ENCODE results near the gene F7.
"Not testable (repeated sequence)": the region's sequence is repeated elsewhere in the genome, so short reads cannot be mapped to it uniquely, and the experiment has no call there.

Gene F7

DNA sequence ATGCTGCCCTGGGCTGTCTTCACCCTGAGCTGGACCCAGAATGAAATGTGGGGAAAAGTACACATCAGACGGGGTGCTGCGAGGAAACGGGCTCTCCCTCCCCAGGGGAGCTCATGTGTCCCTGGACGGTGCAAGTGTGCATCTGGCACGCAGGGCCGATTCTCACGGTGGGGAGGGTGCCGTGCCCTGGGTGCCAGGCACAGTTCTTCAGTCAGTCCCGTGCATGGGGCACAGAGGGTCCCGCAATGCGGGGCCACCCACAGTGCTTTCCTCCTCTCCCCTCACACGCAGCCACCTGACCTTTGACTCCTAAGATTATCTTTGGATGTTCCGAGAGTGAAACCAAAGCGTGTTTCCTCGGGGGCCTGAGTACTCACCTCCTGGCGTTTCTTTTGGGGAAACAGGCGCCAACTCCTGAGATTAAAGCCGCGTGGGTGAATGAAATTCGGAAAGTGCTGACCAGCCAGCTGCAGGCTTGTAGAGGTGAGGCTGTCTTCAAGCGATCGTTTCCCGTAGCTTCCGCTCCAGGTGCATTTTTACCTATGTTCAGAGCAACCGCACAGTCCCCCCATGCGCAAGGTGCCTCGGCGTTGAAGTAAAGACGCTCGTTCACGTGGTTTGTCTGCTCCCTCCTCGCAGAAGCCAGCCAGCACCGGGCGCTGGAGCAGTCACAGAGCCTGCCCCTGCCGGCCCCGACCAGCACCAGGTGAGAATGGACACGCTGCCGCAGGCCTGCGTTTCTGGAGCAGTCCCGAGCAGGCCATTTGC, 17.5 kb upstream of the F7 start:
- no peak for DNase-seq

DNA sequence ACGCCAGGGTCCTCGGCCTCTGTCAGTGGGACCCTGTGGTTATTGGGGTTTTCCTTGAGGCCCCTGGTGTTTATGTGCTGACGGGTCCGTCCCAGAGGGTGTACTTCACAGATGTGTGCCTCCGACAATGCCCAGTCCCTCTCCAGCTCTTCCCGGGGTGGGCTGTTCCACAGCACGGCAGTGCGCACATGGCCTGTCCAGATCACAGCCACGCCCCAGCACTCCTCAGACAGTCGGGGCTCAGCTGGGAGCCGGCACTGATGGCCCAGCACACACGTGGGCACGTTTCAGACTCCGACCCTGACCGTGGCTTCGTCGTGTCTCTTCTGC, 16.9 kb upstream of the F7 start:
- no peak for DNase-seq

- no peak for DNase-seq
Measured at GRCh38 chr13:113089693-113090414, 15.7 kb upstream of the F7 start.

DNA sequence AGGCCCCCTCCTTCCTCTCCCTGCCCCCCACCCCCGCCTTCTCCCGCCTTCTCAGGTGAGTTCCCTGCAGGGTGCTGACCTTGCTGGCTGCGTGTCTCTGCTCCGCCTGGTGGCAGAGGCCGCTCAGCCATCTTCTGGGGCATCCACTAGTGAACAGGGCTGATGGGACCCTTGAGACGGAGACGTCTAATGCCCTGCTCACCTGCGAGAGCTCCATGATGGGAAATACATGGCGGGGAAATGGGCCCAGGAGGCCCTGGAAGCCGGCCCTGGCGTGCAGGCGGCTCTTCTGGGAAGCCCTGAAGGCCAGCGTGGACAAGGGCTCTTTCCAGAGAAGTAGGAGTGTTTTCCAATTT, 15.2 kb upstream of the F7 start:
- no peak for DNase-seq

DNA sequence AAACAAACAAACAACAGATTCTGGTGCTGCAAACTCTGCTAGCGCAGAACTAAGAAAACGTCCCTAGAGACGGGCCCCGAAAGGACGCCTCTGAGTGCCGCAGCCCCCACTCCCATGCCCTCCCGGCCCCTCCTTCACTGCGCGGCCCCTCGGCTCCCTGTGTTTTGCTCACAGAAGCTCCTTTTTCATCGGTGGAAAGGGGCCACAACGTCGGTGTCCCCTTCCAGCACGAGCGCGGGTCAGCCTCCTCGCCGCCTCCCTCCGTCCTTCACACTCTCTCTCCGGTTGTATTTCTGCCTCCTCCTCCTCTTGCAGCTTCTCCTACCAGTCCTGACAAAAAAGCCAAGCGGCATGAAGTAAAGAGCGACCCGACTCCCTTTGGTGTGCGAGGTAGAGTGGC, 14.8 kb upstream of the F7 start:
- no peak for DNase-seq

DNA sequence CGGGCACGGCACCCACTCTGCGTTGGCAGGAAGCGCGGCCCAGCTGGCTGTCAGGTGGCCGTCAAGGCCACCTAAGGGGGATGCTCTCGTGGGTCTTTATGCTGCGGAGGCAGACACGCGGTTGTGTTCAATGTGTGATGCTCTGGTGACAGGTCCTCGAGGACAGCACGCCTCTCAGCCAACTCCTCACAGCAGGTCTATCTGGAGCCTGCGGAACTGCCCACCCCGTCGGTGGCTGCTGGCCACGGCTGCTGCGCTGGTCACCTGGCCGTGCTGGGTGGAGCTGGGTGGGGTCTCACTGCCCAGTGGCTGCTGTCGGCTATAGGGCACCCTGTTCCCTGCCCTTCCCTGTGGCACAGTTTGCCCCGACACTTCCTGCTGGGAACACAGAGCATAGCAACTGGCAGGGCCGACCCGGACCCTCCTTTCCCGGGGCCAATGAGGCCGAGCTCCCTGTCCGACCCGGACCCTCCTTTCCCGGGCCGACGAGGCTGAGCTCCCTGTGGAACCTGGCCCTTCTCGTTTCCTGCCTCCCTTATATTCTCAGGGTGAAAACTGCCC, 14.3 kb upstream of the F7 start:
- no peak for DNase-seq

DNA sequence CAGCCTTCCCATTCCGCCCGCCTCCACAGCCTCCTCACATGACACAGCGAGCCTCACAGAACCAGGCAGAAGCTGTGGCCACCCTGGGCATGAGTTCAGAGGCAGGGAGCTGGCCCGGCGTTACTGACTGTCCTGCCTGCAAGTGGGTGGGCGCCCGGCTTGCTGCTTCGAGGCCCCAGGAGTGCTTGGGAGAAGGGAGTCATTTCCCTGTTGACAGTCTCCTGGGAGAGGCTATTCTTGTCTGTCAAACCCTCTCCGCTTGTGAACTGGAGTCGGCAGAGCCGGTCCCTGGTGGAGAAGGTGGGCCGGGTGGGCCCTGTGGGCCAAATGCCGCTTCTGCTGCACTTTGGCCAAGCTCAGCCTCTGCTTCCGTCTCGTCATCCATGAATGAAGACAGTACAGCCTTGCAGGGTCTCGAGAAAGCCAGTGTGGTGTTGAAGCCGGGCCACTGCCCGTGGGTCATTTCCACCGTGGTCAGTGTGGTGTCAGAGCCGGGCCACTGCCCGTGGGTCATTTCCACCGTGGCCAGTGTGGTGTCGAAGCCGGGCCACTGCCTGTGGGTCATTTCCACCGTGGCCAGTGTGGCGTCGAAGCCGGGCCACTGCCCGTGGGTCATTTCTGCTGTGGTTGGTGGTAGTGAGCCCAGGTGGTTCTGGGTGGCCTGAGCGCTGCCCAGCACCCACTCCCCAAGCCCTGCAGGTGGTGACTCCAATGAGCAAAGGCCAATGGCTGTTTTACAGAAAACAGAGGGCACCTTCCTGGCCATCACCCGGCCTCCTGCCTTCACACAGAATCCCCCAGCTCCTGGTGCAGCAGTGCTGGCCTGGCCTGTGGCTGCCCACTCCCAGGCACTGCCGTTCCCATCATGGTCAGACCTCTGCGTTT, 13.5 kb upstream of the F7 start:
- DNase-seq: no peak

- DNase-seq: no peak
Measured at GRCh38 chr13:113092776-113093579, 12.6 kb upstream of the F7 start.

DNA sequence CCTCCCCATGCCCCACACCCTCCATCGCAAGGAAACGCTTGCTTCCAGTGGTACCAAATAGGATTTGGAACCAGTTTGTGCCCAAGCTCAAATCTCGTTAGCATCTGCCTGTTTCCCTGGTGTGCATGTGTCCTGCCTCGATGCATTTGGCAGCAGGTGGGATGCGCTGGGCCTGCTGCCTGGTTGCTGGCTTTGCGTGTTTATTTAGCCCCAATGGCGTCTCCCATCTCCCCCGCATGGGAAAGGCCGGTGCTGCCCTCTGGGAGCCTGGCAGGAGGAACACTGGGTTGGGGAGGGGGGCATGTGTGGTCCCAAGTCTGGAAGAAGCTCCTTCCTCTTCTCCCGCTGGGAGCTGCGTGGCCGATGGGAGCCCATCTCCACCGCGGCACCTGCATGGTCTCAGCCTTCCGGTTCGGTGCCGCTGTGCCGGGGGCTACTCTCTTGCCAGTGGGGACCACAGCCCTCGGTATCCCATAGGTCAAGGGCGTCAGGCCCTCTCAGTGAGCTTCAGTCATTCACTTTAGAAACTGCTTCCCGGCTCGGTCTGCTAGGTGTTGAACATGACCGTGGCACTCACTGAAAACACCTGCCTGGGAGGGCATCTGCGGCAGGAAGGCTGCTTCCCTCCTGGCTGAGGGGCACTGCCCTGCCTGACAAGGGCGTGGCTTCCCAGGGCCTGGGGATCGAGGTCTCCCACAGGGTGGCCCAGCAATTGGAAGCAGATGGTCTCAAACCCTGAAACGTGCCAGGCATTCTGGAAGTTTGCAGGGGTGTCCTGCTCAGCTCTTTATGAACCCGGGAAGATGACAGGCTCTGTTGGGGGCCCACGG, 11.8 kb upstream of the F7 start:
- DNase-seq: no peak

DNA sequence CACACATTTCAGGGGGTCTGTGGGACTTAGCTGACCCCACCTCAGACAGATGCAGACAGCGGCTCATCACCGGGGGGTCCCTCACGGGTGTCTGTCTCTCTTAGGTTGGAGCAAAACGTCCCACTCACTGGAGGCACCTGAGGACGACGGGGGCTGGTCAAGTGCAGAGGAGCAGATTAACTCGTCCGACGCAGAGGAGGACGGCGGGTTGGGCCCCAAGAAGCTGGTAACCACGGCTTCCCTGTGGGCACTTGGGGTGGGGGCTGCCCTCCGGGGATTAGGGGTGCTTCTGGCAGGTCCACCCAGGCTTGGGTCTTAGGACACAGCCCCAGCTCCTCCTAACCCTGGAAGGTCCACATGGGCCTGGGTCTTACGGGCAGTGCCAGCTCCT, 11.2 kb upstream of the F7 start:
- no peak for DNase-seq

- no peak for DNase-seq
Measured at GRCh38 chr13:113095146-113096051, 10.2 kb upstream of the F7 start.

DNA sequence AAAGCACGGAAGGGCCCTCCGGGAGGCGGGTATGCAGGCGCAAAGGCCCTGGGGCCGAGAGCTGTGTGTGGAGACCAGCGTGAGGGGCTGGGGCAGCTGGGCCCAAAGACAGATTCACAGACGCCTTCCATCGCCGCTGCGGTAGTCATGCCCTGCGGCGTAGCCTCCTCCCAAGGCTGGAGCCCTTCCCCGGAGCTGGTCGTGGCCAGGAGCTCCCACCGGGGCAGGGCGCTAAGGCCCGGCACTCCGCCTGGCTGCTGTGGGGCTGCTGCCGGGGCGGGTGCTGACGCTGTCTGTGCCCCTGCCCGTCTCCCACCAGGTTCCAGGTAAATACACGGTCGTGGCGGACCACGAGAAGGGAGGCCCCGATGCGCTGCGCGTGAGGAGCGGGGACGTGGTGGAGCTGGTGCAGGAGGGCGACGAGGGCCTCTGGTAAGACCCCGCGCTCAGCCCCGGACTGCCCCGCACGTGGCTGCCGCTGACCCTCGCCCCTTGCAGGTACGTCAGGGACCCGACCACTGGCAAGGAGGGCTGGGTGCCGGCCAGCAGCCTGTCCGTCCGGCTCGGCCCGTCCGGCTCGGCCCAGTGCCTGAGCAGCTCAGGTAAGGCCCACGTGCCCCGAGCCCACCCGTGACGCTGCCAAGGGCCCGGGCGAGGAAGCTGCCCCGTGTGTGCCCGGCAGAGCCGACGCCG, 9.4 kb upstream of the F7 start:
- no peak for DNase-seq

DNA sequence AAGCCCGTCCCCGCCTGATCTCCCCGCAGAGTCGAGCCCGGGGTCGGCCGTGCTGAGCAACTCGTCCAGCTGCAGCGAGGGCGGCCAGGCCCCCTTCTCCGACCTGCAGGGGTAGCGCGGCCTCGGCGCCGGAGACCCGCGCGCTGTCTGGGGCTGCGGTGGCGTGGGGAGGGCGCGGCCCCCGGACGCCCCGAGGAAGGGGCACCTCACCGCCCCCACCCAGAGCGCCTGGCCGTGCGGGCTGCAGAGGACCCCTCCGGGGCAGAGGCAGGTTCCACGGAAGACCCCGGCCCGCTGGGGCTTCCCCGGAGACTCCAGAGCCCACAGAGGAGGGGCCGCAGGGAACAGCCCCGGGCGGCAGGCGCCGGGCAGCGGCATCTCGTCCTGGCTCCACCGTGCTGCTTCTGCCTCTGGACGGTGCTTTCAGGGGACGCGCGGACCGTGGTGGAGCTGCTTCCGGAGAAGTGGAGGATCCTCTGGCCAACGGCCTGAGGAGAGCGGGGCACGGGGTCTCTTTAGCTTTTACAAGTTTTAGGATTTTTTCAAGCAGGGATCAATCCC, 8.8 kb upstream of the F7 start:
- no peak for DNase-seq

DNA sequence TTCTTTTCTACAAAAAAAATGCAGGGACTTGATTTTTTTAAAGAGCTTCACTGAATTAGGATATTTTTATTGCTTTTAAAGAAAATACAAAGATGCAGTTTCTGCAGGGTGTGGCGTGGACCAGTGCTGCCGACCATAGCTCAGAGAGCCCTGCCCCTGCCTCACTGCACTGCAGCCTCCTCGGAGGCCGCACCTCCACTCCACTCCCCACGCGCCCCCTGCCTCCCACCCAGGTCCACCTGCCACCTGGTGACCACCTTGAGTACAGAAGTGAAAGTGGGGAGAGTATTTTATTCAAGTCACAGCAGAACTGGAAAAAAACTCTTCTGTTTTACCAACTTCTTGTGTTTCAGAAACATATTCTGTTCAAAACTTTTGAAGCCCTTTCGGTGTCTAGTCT, 7.9 kb upstream of the F7 start:
- DNase-seq: no peak

DNA sequence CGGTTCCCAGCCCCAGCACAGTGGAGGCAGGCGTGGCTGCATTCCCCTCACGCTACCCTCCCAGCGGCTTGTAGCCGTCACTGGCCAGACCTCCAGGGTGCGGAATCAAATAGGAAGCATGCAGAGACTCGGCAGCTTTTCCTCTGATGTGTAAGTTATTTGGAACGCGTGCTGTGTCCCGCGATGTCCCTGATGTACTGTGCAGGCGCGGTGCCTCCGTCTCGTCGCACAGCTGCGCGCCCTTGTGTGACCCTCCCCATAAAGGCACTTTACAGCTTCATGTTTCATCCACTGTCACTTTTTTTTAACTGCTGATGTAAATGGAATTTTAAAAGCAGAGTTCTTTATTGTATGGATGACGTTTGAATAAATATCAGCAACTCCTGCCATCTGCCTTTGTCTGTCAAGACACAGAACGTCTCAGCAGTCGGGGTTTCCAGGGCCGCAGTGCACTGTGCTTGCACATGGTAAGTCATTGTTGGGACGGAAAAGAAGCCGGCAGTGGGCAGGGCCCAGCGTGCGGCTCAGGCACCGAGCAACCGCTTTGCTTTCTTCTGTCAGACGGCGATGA, 7.3 kb upstream of the F7 start:
- no peak for DNase-seq

DNA sequence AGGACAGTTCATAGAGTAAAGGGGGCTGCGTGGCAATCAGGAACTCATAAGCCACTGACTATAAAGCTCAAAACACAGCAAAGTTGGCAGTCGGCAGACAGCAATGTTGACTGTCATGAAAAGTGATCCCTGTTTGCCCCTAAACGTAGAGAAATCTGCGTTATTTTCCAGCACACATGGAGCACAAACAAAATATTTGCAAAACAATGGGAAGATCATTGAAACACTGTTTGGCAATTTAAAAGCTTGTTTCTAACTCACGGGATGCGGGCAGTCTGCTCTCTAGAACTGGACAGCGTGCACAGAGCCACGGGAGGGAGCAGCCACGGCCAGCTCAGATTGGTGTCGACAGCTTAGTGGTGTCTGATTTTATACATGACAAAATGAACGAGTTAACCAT, 6.4 kb upstream of the F7 start:
- DNase-seq: no peak

DNA sequence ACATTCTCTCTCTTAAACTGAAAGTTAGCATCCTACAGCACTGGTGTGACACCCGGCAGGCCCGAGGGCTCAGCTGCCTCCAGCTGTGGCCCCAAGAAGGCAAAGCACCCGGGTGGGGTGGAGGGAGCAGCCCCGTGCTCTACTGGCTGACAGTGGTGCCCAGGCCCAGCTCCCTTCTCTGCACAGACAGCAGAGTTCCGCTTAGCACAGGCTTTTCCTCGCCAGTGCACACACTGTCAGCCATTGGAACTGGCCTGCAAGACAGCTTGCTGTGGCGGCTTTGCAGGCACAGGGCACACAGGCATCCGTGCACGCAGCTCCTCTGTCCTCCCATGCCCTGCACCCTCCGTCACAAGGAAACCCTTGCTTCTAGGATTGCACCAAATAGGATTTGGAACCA, 3.3 kb upstream of the F7 start:
- DNase-seq: not testable (repeated sequence)

GRCh38 chr13:113102727-113103126, 2.9 kb upstream of the F7 start:
- no peak for DNase-seq

DNA sequence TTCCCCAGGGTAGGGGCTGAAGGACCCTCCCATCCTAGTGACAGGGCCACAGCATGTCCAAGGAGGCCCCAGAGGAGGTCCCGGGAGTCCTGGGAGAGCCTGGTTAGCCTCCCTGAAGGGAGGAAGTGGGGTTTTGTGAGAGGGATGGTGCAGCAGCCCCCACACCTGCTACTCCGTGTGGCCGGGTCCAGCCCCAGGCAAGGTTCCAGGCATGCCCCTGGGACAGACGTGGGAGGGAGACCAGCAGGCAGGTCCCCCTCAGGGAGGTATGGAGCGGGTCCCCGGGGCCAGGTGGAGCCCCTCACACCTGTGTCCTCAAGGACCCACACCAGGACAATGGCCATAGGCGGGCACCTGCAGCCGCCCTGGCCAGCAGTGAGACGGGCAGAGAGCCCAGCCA, 1.9 kb upstream of the F7 start:
- no peak for DNase-seq
